GM12878 (cell line): ENCODE data around the gene GRAMD1A. TPM values are rescaled to one million over a fixed set of nuclear protein-coding genes. Genes with fewer than 3 reads are reported as not detected.

Source experiments
- ATAC-seq: fragments of 200-7000 bp; cut with Tn5 transposase; 3 replicates; pipeline ENCODE4 v1.9.1; 2020; ENCODE audit warnings: mild to moderate bottlenecking, moderate library complexity
- BruUV-seq: library from RNA; stranded (reverse); fragments of 400-500 nt; replicated peaks from 2 replicates; lab custom pipeline; 2021; lab: Mats Ljungman, UMichigan
- CTCF ChIA-PET: fragments of 300-600 bp; sonication (Branson Sonifier 250); formaldehyde crosslinking; extraction: SDS; loops from one replicate; lab custom pipeline; 2021; ENCODE audit warnings: inconsistent platforms; lab: Yijun Ruan, JAX
- POLR2A ChIA-PET: fragments of 350-600 bp; formaldehyde crosslinking; extraction: SDS; loops from one replicate; lab custom pipeline; 2021; ENCODE audit warnings: inconsistent platforms; lab: Charles Lee
- RAD21 ChIA-PET: fragments of 300-600 bp; sonication (Branson Sonifier 250); formaldehyde crosslinking; loops from one replicate; lab custom pipeline; 2023; ENCODE audit warnings: antibody characterized with exemption; ENCODE audit not compliant: unreplicated experiment; lab: Charles Lee
- SMC1A ChIA-PET: fragments of 300-600 bp; sonication (Branson Sonifier 250); formaldehyde crosslinking; loops from one replicate; lab custom pipeline; 2023; ENCODE audit not compliant: unreplicated experiment, uncharacterized antibody; lab: Charles Lee
- DNase-seq: peaks from one replicate; pipeline ENCODE4 v3.0.0-alpha.2; 2011; ENCODE audit warnings: low read depth, low spot score
- FAIRE-seq: peaks from 3 replicates; lab custom pipeline; 2011; peaks lifted over from hg19 to GRCh38; lab: Jason Lieb, UNC
- H2AFZ ChIP-seq: 2 replicates; pipeline ENCODE4 v1.6.0; 2011; ENCODE audit warnings: low read depth, low read length, control low read depth; ENCODE audit not compliant: control insufficient read depth
- H3K27ac ChIP-seq: 2 replicates; pipeline ENCODE4 v1.5.1; 2011; ENCODE audit warnings: control low read depth; ENCODE audit not compliant: control insufficient read depth, insufficient read depth
- H3K27me3 ChIP-seq, 2 experiments: replicated peaks in 1 of 2; 2 replicates each; pipeline versions ENCODE4 v1.6.0 to v1.6.1; 2011; ENCODE audit warnings: low read length in 1 of 2; ENCODE audit not compliant: control insufficient read depth in 2 of 2, insufficient read depth in 2 of 2
- H3K36me3 ChIP-seq, 2 experiments: 2 replicates each; pipeline ENCODE4 v1.5.1; 2011; ENCODE audit warnings: low read length in 1 of 2; ENCODE audit not compliant: control insufficient read depth in 2 of 2, insufficient read depth in 2 of 2
- H3K4me1 ChIP-seq: 2 replicates; pipeline ENCODE4 v1.6.1; 2011; ENCODE audit warnings: mild to moderate bottlenecking, low read length, moderate library complexity, mixed read lengths; ENCODE audit not compliant: control insufficient read depth, insufficient read depth
- H3K4me2 ChIP-seq: 2 replicates; pipeline ENCODE4 v1.6.0; 2011; ENCODE audit warnings: control low read depth; ENCODE audit not compliant: control insufficient read depth, insufficient read depth
- H3K4me3 ChIP-seq: fragments of 200-600 bp; sonication (generic); 2 replicates; pipeline ENCODE4 v1.5.1; 2016
- H3K79me2 ChIP-seq: 2 replicates; pipeline ENCODE4 v1.6.0; 2011; ENCODE audit warnings: low read length; ENCODE audit not compliant: control insufficient read depth, insufficient read depth
- H3K9ac ChIP-seq: 2 replicates; pipeline ENCODE4 v1.8.0; 2011; ENCODE audit warnings: low read length, control low read depth, mixed read lengths; ENCODE audit not compliant: control insufficient read depth, insufficient read depth
- H3K9me3 ChIP-seq: replicated peaks from 3 replicates; pipeline ENCODE4 v1.5.1; 2011; ENCODE audit warnings: mild to moderate bottlenecking, low read length; ENCODE audit not compliant: control insufficient read depth, insufficient read depth
- H4K20me1 ChIP-seq: 2 replicates; pipeline ENCODE4 v1.6.0; 2011; ENCODE audit not compliant: control insufficient read depth, insufficient read depth
- E2F8 ChIP-seq: fragments of 450-650 bp; IDR thresholded peaks from 2 replicates; pipeline ENCODE4 v1.6.1; 2018; ENCODE audit warnings: mild to moderate bottlenecking, low read depth, moderate library complexity; ENCODE audit not compliant: partially characterized antibody
- ESRRA ChIP-seq: IDR thresholded peaks from 2 replicates; pipeline ENCODE4 v1.6.1; 2012; ENCODE audit warnings: mild to moderate bottlenecking, low read length, improper control_type of control experiment
- WGBS: methylation state at CpG from one replicate; pipeline ENCODE4 v1.1.6; 2016; ENCODE audit warnings: low lambda C conversion rate; ENCODE audit not compliant: insufficient replicate concordance, insufficient coverage; ENCODE audit errors: missing lambda C conversion rate; 5-methylcytosine and 5-hydroxymethylcytosine counted together
- in situ Hi-C: fragments of 300-500 bp; cut with MboI; formaldehyde crosslinking; loops from 9 replicates; pipeline ENCODE4 v1.14.3; 2018; ENCODE audit warnings: mixed read lengths
- intact Hi-C: fragments of 100-400 bp; cut with micrococcal nuclease; formaldehyde crosslinking; loops from one replicate; pipeline ENCODE4 v1.14.2; 2022; ENCODE audit not compliant: unreplicated experiment
- polyA plus RNA-seq, 11 experiments: library from polyadenylated mRNA; depleted of rRNA in 4 of 11; unstranded in 6 of 11; stranded (reverse) in 5 of 11; fragments of >200 nt; fragmentation: Nextera tagmentation in 4 of 11; fragmentation: Illumina TruSeq in 1 of 11; extraction: Ambion mirVana in 4 of 11; extraction: Trizol in 1 of 11; gene quantifications; 1 replicate in 1 of 11; 2 replicates in 10 of 11; pipeline versions ENCODE4 v1.2.1 to v1.2.3, GENCODE V29; 2011 to 2016; ENCODE audit warnings: inconsistent platforms in 2 of 11, missing spikeins in 2 of 11, low read depth in 1 of 11
- total RNA-seq, 4 experiments: library from RNA; depleted of rRNA in 3 of 4; stranded (reverse); fragments of >200 nt in 3 of 4; fragmentation: Illumina TruSeq in 1 of 4; extraction: Trizol in 1 of 4; gene quantifications; 2 replicates each; pipeline versions ENCODE4 v1.2.1 to v1.2.3, GENCODE V29; 2013 to 2021

GRAMD1A gene
- total and polyA plus RNA-seq, 10 of the 15 experiments (the other 5 are each of a cell fraction or from before 2014, with no cell fraction given): 0.79 to 73.6 (median 35.3) TPM

GRCh38 chr19:34994286-34994642 is 5.9 kb upstream of the GRAMD1A start:
- Histone ChIP-seq H3K9ac (no peak overlapping the region), H2AFZ (peak overlapping the region; percentile 10; the same call in 1 of the 2 replicates), H3K27ac (no peak overlapping the region), H3K4me2 (no peak overlapping the region), H3K4me3 (no peak overlapping the region), H3K9me3 (no peaks in the 10 kb centered on the region; the same call in 2 of the 3 replicates), H4K20me1 (no peaks in the 10 kb centered on the region), H3K27me3 (no peaks in the 10 kb centered on the region), H3K36me3 (no peaks in the 10 kb centered on the region), H3K79me2 (no peaks in the 10 kb centered on the region), H3K4me1 (peaks cover 24% of the 10 kb centered on the region)
- POLR2A ChIA-PET: no interaction called here
- BruUV-seq: no TSS peak
- intact Hi-C loops (no loop called here), in situ Hi-C loops (no loop called here)
- no peak for TF ChIP-seq E2F8
- no peak for TF ChIP-seq ESRRA
- CTCF ChIA-PET: interaction anchor here (0.6 kb wide), 1 partner anchor 779 kb away, joined by 3 read pairs; no protein-coding TSS in a partner anchor
- FAIRE-seq (no peak), DNase-seq (no peak), ATAC-seq (no peak)
- SMC1A ChIA-PET: interaction anchor here (0.6 kb wide), 1 partner anchor 9 kb away, joined by 3 read pairs; no protein-coding TSS in a partner anchor
- RAD21 ChIA-PET: no interaction called here
- 65% methylated on average over 9 of the region's 9 CpGs for WGBS
